ENCODE results near the gene PZP. TPM values are rescaled to one million over a fixed set of nuclear protein-coding genes. Genes with fewer than 3 reads are reported as not detected.

Gene PZP
- total and polyA plus RNA-seq, 2 of the 8 experiments (the other 6 are each of a cell fraction or from before 2014, with no cell fraction given) = 0.08 TPM; not detected in 1

DNA sequence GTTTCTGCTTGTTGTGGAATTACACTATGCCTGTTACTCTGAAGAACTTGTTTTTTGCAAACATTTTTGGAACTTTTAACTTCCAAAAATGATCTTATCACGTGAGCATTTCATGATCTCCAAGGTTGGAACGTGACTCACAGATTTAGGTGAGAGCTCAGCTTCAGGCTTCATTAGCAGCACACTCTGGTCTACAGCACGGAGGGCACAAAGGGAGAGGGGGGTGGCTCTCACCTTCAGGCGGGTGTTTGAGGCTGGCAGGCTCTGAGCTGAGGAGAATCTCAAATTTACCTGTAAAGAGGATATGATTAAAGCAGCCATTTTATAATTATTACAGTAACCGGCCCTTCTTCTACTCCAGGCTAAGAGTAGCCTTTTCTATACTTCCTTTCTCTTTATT is 45.3 kb upstream of the PZP start:
- Histone ChIP-seq H3K4me3 (ENCODE audit: extremely low read depth in 1 of 4, insufficient read depth in 2 of 4, low read depth in 3 of 4, low read length in 4 of 4) (no peak overlapping the region), H3K36me3 (ENCODE audit: control insufficient read depth in 2 of 4, insufficient read depth in 4 of 4, low read length in 3 of 4) (no peaks in the 10 kb centered on the region), H4K8ac (ENCODE audit: extremely low read depth, insufficient read depth, low read length) (no peak overlapping the region), H2BK15ac (ENCODE audit: low read length) (no peak overlapping the region), H3K4me2 (ENCODE audit: insufficient read depth in 1 of 2, low read depth in 2 of 2, low read length in 2 of 2) (no peak overlapping the region), H2BK5ac (ENCODE audit: low read depth, low read length) (no peak overlapping the region), H2AFZ (ENCODE audit: low read length) (no peak overlapping the region), H3K23me2 (ENCODE audit: low read depth, low read length) (no peaks in the 10 kb centered on the region), H2BK20ac (ENCODE audit: low read length) (no peak overlapping the region), H3K27ac (ENCODE audit: low read depth, low read length) (no peak overlapping the region), H3K79me2 (ENCODE audit: control insufficient read depth in 1 of 2, insufficient read depth in 2 of 2, low read length in 2 of 2) (no peaks in the 10 kb centered on the region), H3K9me3 (ENCODE audit: insufficient read depth in 2 of 2, low read depth in 1 of 2, low read length in 1 of 2) (no peaks in the 10 kb centered on the region; a peak in 1 of 4 replicates), H3K4ac (replicated peaks; ENCODE audit: insufficient read length, low read depth, low read length) (no peak overlapping the region), H2AK5ac (ENCODE audit: low read depth, low read length) (no peak overlapping the region), H3K9ac (replicated peaks in 1 of 4; ENCODE audit: extremely low read depth in 1 of 4, low read depth in 3 of 4, low read length in 3 of 4) (no peak overlapping the region), H3K18ac (ENCODE audit: extremely low read depth, low read length) (no peak overlapping the region; the same call in 1 of the 2 replicates), H3K56ac (replicated peaks; ENCODE audit: insufficient read length, low read depth, low read length) (no peak overlapping the region), H4K5ac (ENCODE audit: insufficient read length, low read depth, low read length) (no peak overlapping the region), H3K14ac (ENCODE audit: insufficient read length) (no peak overlapping the region), H3K4me1 (replicated peaks in 1 of 4; ENCODE audit: control insufficient read depth in 3 of 4, insufficient read depth in 4 of 4, low read length in 3 of 4) (no peaks in the 10 kb centered on the region), H2BK120ac (replicated peaks; ENCODE audit: low read depth, low read length) (no peak overlapping the region), H3K27me3 (replicated peaks in 1 of 4; ENCODE audit: control insufficient read depth in 3 of 4, extremely low read depth in 1 of 4, insufficient read depth in 3 of 4, low read length in 3 of 4) (peaks cover 0 to 1% (median 0%) of the 10 kb centered on the region in 4 experiments; a peak in 1 of 7 replicates), H3K23ac (ENCODE audit: insufficient read length) (no peak overlapping the region), H4K91ac (replicated peaks; ENCODE audit: insufficient read length, low read length) (no peak overlapping the region), H4K20me1 (replicated peaks in 1 of 2; ENCODE audit: control insufficient read depth in 1 of 2, insufficient read depth in 2 of 2, low read length in 2 of 2) (no peaks in the 10 kb centered on the region), H3K79me1 (ENCODE audit: low read depth, low read length) (no peaks in the 10 kb centered on the region), H2BK12ac (ENCODE audit: low read depth, low read length) (no peak overlapping the region)
- DNase-seq (ENCODE audit: low read depth in 1 of 2, low spot score in 2 of 2) (no peak), FAIRE-seq (no peak)
- WGBS, 2 experiments (ENCODE audit: extremely low coverage in 1 of 2, insufficient coverage in 1 of 2, insufficient read length in 1 of 2, insufficient replicate concordance in 2 of 2, low coverage in 1 of 2, low lambda C conversion rate in 2 of 2, missing lambda C conversion rate in 1 of 2) = 45% methylated on average over 5 of the region's 5 CpGs; no CpG with 5 or more reads in 1 of the 2 experiments
- POLR2A ChIA-PET (ENCODE audit: partially characterized antibody) = no interaction called here
- CTCF ChIA-PET (ENCODE audit: partially characterized antibody) = no interaction called here
- TF ChIP-seq EGR1 (IDR thresholded peaks at IDR 0.05; ENCODE audit: borderline replicate concordance, low read depth, low read length) = no peak
- TF ChIP-seq POLR2A (IDR thresholded peaks at IDR 0.05; ENCODE audit: control extremely low read depth in 1 of 2, low read depth in 2 of 2, low read length in 2 of 2) = no peak
- TF ChIP-seq SP2 (IDR thresholded peaks at IDR 0.05; ENCODE audit: low read length) = no peak
- no peak for TF ChIP-seq BACH1 (IDR thresholded peaks at IDR 0.05; ENCODE audit: low read length)
- no peak for TF ChIP-seq CBX5 (IDR thresholded peaks at IDR 0.05; ENCODE audit: low read depth, low read length)
- TF ChIP-seq ASH2L (IDR thresholded peaks at IDR 0.05; ENCODE audit: low read length) = no peak
- TF ChIP-seq USF2 (IDR thresholded peaks at IDR 0.05; ENCODE audit: low read length) = no peak
- no peak for TF ChIP-seq JUN (IDR thresholded peaks at IDR 0.05; ENCODE audit: low read depth, low read length)
- no peak for TF ChIP-seq ATF3 (IDR thresholded peaks at IDR 0.05; ENCODE audit: insufficient read depth, low read depth, low read length)
- no peak for TF ChIP-seq RAD21 (IDR thresholded peaks at IDR 0.05 in 1 of 2, conservative IDR thresholded peaks at IDR 0.05 in 1 of 2; ENCODE audit: low read depth in 2 of 2, low read length in 2 of 2)
- TF ChIP-seq, protein P1, sequence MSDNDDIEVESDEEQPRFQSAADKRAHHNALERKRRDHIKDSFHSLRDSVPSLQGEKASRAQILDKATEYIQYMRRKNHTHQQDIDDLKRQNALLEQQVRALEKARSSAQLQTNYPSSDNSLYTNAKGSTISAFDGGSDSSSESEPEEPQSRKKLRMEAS (IDR thresholded peaks at IDR 0.05) = no peak
- no peak for TF ChIP-seq SP1 (IDR thresholded peaks at IDR 0.05; ENCODE audit: low read depth, low read length)
- no peak for TF ChIP-seq TBP (IDR thresholded peaks at IDR 0.05; ENCODE audit: low read depth, low read length)
- TF ChIP-seq SIRT6 (IDR thresholded peaks at IDR 0.05; ENCODE audit: low read length) = no peak
